Upper lobe of left lung (tissue), 6 donors: ENCODE data around the gene AGK. TPM values are rescaled to one million over a fixed set of nuclear protein-coding genes. Genes with fewer than 3 reads are reported as not detected.

Source experiments
- ATAC-seq, 2 donors: fragments of 200-7000 bp; cut with Tn5 transposase; one replicate each; pipeline ENCODE4 v1.9.1; 2022; ENCODE audit warnings: mild to moderate bottlenecking in 2 of 2, moderate library complexity in 2 of 2; ENCODE audit not compliant: low FRiP score in 2 of 2
- DNase-seq, 2 donors: peaks; one replicate each; pipeline ENCODE4 v3.0.0-alpha.2; 2019 to 2020
- H3K27ac ChIP-seq, 4 donors: fragments of 200-600 bp; sonication (generic); one replicate each; pipeline ENCODE4 v1.5.1; 2016 to 2019
- H3K27me3 ChIP-seq, 4 donors: fragments of 200-600 bp; sonication (generic); one replicate each; pipeline ENCODE4 v1.5.1; 2017 to 2019
- H3K36me3 ChIP-seq, 4 donors: fragments of 200-600 bp; sonication (generic); one replicate each; pipeline ENCODE4 v1.5.1; 2016 to 2019
- H3K4me1 ChIP-seq, 4 donors: fragments of 200-600 bp; sonication (generic); one replicate each; pipeline ENCODE4 v1.5.1; 2018 to 2019
- H3K4me3 ChIP-seq, 4 donors: fragments of 200-600 bp; sonication (generic); one replicate each; pipeline ENCODE4 v1.5.1; 2017 to 2019; ENCODE audit warnings: mild to moderate bottlenecking in 2 of 4, moderate library complexity in 1 of 4
- H3K9me3 ChIP-seq, 4 donors: fragments of 200-600 bp; sonication (generic); one replicate each; pipeline ENCODE4 v1.5.1; 2018 to 2019
- EP300 ChIP-seq, 4 donors: sonication (generic); formaldehyde crosslinking; IDR thresholded peaks; one replicate each; pipeline ENCODE4 v1.5.1; 2017; ENCODE audit warnings: antibody characterized with exemption in 4 of 4, control low read depth in 2 of 4
- POLR2A ChIP-seq, 4 donors: fragments of 450-650 bp; IDR thresholded peaks; one replicate each; pipeline ENCODE4 v1.5.1; 2016 to 2017; ENCODE audit warnings: antibody characterized with exemption in 4 of 4, mild to moderate bottlenecking in 2 of 4
- POLR2AphosphoS5 ChIP-seq, 2 donors: sonication (generic); formaldehyde crosslinking; IDR thresholded peaks; one replicate each; pipeline ENCODE4 v1.5.1; 2017; ENCODE audit warnings: antibody characterized with exemption in 2 of 2
- WGBS, 2 donors: methylation state at CpG; one replicate each; pipeline ENCODE4 v1.1.5; 2017 to 2018; 5-methylcytosine and 5-hydroxymethylcytosine counted together
- total RNA-seq, 6 donors: library from RNA; depleted of rRNA in 4 of 6; stranded (reverse); fragments of >200 nt in 4 of 6; gene quantifications; one replicate each; pipeline versions ENCODE4 v1.1.0 to v1.2.1, GENCODE V29; 2016 to 2021
- TF ChIP-seq, protein P1 (sequence below), 6 experiments: fragments of 450-650 bp in 4 of 6; fragments of 200-600 bp in 2 of 6; sonication (generic) in 2 of 6; IDR thresholded peaks; one replicate each; pipeline ENCODE4 v1.5.1; 2016 to 2019; ENCODE audit warnings: antibody characterized with exemption in 6 of 6
- donor health status: DM: no; HTN: no; CAD: no; lungs with moderate emphysema.
- donor health status: DM: no; HTN: yes; CAD: no; lungs with severe emphysema.

Gene AGK
- total RNA-seq, 6 donors from 2014 or later, result 11.5 to 51.3 (median 22.3) TPM

DNA sequence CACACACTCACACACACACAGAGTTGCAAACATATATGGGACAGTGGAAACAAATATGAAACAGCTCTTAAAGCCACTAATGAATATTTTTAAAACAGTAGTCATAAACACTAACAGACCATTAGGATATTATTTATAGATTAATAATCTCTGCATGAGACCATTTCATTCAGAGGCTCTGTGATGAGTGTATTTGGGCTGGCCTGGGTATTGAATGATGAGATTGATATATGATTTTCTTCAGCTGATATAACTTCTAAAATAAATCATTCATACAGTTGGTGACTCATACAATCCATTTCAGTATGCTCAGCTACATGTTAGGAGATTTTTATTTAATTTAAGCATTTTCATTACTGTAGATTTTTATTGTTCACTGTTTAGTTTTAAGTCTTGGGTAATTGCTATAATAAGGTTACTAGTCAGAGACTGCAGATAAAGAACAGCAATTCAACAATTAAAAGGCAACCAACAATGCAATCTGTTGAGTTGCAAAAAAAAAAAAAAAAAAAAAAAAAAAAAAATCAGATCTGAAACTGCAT, 25.2 kb upstream of the AGK start:
- H3K4me1 ChIP-seq, result no peaks in the 10 kb centered on the region

DNA sequence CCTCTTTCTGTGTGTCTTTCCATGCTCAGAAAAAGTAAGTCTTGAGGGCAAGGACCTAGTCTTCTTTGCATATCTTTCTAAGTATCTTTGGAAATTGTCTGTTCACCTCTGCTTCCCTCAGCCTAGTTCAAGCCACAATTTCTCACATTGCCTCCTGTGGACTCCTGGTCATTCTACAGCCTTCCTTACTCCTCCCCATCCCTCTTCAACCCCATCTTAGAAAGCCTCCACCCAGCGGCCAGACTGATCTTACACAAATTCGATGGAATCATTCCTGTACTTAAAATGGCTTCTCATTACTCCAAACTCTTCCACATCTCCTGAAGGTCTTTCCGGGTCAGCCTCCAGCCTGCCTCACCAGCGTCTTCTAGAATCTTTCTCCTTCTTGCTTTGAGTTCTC, 24.1 kb upstream of the AGK start:
- H3K9me3 ChIP-seq, result no peaks in the 10 kb centered on the region
- WGBS, 2 donors, result 97% methylated on average over 4 of the region's 4 CpGs
- TF ChIP-seq POLR2AphosphoS5 (IDR thresholded peaks at IDR 0.05), result no peak
- TF ChIP-seq EP300 (IDR thresholded peaks at IDR 0.05), result no peak
- TF ChIP-seq POLR2A (IDR thresholded peaks at IDR 0.05), result no peak
- TF ChIP-seq, protein P1, sequence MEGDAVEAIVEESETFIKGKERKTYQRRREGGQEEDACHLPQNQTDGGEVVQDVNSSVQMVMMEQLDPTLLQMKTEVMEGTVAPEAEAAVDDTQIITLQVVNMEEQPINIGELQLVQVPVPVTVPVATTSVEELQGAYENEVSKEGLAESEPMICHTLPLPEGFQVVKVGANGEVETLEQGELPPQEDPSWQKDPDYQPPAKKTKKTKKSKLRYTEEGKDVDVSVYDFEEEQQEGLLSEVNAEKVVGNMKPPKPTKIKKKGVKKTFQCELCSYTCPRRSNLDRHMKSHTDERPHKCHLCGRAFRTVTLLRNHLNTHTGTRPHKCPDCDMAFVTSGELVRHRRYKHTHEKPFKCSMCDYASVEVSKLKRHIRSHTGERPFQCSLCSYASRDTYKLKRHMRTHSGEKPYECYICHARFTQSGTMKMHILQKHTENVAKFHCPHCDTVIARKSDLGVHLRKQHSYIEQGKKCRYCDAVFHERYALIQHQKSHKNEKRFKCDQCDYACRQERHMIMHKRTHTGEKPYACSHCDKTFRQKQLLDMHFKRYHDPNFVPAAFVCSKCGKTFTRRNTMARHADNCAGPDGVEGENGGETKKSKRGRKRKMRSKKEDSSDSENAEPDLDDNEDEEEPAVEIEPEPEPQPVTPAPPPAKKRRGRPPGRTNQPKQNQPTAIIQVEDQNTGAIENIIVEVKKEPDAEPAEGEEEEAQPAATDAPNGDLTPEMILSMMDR (IDR thresholded peaks at IDR 0.05), result no peak
- H3K27me3 ChIP-seq, result no peaks in the 10 kb centered on the region
- H3K27ac ChIP-seq, result no peak overlapping the region
- DNase-seq (no peak), ATAC-seq (no peak)
- H3K36me3 ChIP-seq, result no peaks in the 10 kb centered on the region
- no peaks in the 10 kb centered on the region for H3K4me1 ChIP-seq
- no peak overlapping the region for H3K4me3 ChIP-seq

More for the DNA sequence above, 25.2 kb upstream of the AGK start:
- TF ChIP-seq EP300 (IDR thresholded peaks at IDR 0.05) (no peak), POLR2AphosphoS5 (IDR thresholded peaks at IDR 0.05) (no peak), POLR2A (IDR thresholded peaks at IDR 0.05) (no peak)
- TF ChIP-seq, protein P1 (IDR thresholded peaks at IDR 0.05), result no peak
- no peak for ATAC-seq
- no peak for DNase-seq
- no peaks in the 10 kb centered on the region for H3K9me3 ChIP-seq
- H3K27ac ChIP-seq, result no peak overlapping the region
- no peaks in the 10 kb centered on the region for H3K36me3 ChIP-seq
- H3K27me3 ChIP-seq, result no peaks in the 10 kb centered on the region
- H3K4me3 ChIP-seq, result no peak overlapping the region

DNA sequence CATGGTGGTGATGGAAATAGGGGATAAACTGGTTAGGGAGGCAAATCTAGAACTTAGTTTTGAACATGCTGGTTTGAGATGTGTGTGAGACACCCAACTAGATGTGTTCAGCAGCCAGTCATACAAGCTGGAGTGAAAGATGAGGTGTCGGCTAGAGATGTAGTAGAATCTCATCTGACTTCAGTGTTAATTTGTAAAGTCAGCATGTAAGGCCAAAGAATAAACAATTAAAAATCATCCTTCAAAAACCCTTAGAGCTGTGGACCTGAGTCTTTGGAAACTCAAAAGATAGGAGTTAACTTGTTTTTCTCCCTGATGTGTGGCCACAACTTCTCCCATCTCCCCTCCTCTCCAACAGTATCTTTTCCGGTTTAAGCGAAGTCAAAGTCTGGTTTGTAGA, 22.8 kb upstream of the AGK start:
- Histone ChIP-seq H3K9me3 (no peaks in the 10 kb centered on the region), H3K4me3 (no peak overlapping the region), H3K27me3 (no peaks in the 10 kb centered on the region), H3K27ac (no peak overlapping the region), H3K36me3 (no peaks in the 10 kb centered on the region), H3K4me1 (no peaks in the 10 kb centered on the region)
- WGBS, 2 donors, result 97% methylated on average over 3 of the region's 3 CpGs
- TF ChIP-seq, protein P1 (IDR thresholded peaks at IDR 0.05), result no peak
- TF ChIP-seq POLR2AphosphoS5 (IDR thresholded peaks at IDR 0.05) (no peak), EP300 (IDR thresholded peaks at IDR 0.05) (no peak), POLR2A (IDR thresholded peaks at IDR 0.05) (no peak)
- ATAC-seq (no peak), DNase-seq (no peak)

DNA sequence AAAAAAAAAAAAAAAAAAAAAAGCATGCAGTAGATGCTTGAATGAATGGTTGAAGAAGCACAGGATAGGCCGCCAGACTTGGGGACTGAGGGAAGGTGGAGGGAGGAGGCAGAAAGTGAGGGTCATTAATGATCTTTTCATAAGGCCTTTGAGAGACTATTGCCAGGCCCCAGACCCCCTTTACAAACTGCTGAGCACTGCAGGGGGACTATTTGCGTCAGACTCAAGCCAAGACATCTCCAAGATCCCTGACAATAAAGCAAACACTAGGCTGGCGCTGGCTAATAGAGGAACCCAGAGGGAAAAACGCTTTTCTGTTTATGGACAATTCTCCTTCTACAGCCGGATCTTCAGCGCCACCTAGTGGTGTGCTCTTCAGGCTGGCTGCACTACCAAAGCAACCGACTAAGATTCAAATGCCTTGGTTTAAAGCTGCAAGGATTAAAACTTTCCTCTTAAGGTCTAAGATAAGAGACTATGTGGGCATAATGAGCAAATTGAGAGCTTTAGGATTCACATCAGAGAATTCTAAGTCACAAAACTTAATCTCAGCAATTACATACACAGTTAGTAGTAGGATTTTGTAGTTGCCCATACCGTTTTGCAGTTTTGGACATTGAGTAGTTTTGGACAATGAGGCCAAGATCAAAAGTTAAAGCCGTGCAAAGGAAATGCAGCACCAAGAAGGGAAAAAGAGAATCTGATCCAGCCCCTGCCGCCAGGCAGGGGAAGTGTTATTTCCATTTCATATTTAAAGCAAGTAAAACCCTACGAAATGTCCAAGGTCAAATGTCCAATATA, 17.9 kb upstream of the AGK start:
- WGBS, 2 donors, result 21 to 28% methylated on average over 11 of the region's 11 CpGs
- Histone ChIP-seq H3K36me3 (no peaks in the 10 kb centered on the region), H3K4me1 (no peaks in the 10 kb centered on the region), H3K27ac (no peak overlapping the region), H3K9me3 (no peaks in the 10 kb centered on the region), H3K4me3 (no peak overlapping the region), H3K27me3 (no peaks in the 10 kb centered on the region)
- DNase-seq (peak in 1 of 2 donors; percentile 43), ATAC-seq (peak; percentile 82 to 86)
- no peak for TF ChIP-seq POLR2A (IDR thresholded peaks at IDR 0.05)
- TF ChIP-seq, protein P1 (IDR thresholded peaks at IDR 0.05), result peak; percentile 49 to 85 (median 76)
